Measurements from ENCODE around the gene EVPL. TPM values are rescaled to one million over a fixed set of nuclear protein-coding genes. Genes with fewer than 3 reads are reported as not detected.

The EVPL gene
- total RNA-seq, 2 experiments from 2014 or later = 5.1 to 9.9 TPM

DNA sequence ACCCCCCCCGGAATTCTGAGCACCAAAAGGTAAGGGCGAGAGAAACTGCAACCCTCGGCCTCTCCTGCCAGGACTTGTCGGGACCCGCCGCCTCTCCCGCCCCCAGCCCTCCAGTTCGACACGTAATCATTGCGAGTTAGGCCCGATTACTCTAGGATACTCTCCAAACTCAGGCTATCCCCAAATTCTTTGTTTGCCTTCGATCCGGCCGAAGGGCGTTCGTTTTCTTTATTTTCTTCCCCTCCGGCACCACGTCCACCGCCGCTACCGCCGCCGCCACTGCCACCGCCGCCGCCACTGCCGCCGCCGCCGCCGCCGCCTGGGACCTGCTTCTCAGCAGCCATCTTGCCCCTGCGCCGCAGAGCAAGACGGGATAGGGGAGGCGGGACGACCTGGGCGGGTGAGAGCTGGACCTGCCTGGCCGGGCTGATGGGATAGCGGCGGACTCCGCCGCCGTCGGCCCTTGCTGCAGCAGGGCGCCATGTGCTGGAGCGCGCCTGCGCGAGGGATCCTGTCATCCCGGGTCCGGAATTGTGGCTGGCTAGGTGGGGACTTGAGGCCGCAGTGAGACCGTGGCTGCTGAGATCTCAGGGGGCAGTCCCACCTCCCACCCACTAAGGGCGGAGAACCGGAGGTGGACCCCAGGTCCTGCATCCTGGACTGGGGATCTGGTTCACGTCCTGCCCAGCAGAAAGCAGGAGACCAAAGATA lies 45.2 kb upstream of the EVPL start, which contains the start of gene SRP68:
Gene SRP68 (minus strand): TSS at position 370 of the 711 bp plus-strand sequence. CDS start 26 bp downstream, at position 344.
- Histone ChIP-seq H3K9me3 (ENCODE audit: low read length) (no peaks in the 10 kb centered on the region), H3K36me3 (ENCODE audit: insufficient read depth, low read length) (peaks cover 25% of the 10 kb centered on the region), H3K4me2 (ENCODE audit: low read length) (peak within 1 kb of the TSS; percentile 74), H4K20me1 (ENCODE audit: insufficient read depth, low read length) (0 out of 2 replicates have a peak, but pooled peaks cover 4% of the 10 kb centered on the region), H3K4me1 (ENCODE audit: insufficient read depth, low read length, poor library complexity, severe bottlenecking) (peaks cover 20% of the 10 kb centered on the region), H3K79me2 (ENCODE audit: insufficient read depth, low read depth, low read length) (peaks cover 48% of the 10 kb centered on the region), H3K27ac (ENCODE audit: low read depth, low read length, poor library complexity, severe bottlenecking) (peak within 1 kb of the TSS; percentile 72), H2AFZ (ENCODE audit: low read length) (peak within 1 kb of the TSS; percentile 87), H3K9me2 (ENCODE audit: insufficient read depth, low read length) (no peaks in the 10 kb centered on the region), H3K4me3 (ENCODE audit: low read depth, low read length, poor library complexity, severe bottlenecking) (peak within 1 kb of the TSS; percentile 78)
- CTCF ChIA-PET (ENCODE audit: unreplicated experiment) = no interaction called here
- peak; percentile 90 for DNase-seq (ENCODE audit: low spot score)
- intact Hi-C loops (cut with micrococcal nuclease; ENCODE audit: unreplicated experiment) = loop anchor here (1.0 to 5.0 kb wide), 5 partner anchors 58 to 282 kb away; partner anchors contain the start of genes ACOX1, TEN1, UBALD2 and WBP2
- no TSS peak for BruUV-seq (replicated peaks)
- POLR2A ChIA-PET = interaction anchor here (0.8 to 2.3 kb wide), 3 partner anchors 23 to 188 kb away, joined by 5 to 12 read pairs (median 6); no protein-coding TSS in a partner anchor
- no peak for TF ChIP-seq EZH2phosphoT487 (IDR thresholded peaks at IDR 0.05; ENCODE audit: borderline replicate concordance, low read depth, low read length)
- TF ChIP-seq, protein P1, sequence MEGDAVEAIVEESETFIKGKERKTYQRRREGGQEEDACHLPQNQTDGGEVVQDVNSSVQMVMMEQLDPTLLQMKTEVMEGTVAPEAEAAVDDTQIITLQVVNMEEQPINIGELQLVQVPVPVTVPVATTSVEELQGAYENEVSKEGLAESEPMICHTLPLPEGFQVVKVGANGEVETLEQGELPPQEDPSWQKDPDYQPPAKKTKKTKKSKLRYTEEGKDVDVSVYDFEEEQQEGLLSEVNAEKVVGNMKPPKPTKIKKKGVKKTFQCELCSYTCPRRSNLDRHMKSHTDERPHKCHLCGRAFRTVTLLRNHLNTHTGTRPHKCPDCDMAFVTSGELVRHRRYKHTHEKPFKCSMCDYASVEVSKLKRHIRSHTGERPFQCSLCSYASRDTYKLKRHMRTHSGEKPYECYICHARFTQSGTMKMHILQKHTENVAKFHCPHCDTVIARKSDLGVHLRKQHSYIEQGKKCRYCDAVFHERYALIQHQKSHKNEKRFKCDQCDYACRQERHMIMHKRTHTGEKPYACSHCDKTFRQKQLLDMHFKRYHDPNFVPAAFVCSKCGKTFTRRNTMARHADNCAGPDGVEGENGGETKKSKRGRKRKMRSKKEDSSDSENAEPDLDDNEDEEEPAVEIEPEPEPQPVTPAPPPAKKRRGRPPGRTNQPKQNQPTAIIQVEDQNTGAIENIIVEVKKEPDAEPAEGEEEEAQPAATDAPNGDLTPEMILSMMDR (conservative IDR thresholded peaks at IDR 0.05; ENCODE audit: low read length) = no peak

DNA sequence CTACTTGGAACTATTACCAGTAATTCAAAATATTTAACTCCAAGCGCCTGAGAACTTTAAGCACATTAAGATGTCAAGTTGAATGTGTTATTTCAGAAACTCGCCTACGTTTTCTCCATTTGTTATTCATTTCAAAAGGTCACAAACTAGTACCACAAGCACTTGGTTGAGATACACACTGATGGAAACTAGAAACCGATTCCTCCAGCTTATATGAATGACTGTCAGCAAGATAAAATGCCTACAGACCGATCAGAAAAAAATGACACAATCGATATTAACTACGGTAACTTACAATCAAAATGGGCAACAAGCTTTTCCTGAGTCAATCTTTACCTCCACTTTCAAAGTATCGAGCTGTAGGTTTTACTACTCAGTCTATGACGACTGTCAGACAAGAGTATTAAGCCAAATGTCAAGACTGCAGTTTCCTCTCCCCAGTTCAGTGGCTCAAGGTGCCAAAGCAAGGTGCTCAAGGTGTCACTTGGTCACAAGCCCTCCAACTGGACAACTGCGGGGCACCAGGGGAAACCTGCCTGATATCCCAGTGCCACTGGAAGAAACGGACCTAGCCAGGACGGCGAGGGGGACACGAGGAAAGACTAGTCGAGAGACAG lies 44.5 kb upstream of the EVPL start:
- peak overlapping the region; percentile 72 for H3K27ac ChIP-seq (ENCODE audit: low read depth, low read length, poor library complexity, severe bottlenecking)
- BruUV-seq (replicated peaks) = TSS peak; percentile 80
- no peak for TF ChIP-seq EZH2phosphoT487 (IDR thresholded peaks at IDR 0.05; ENCODE audit: borderline replicate concordance, low read depth, low read length)
- TF ChIP-seq, protein P1 (conservative IDR thresholded peaks at IDR 0.05; ENCODE audit: low read length) = no peak
- peaks cover 48% of the 10 kb centered on the region for H3K79me2 ChIP-seq (ENCODE audit: insufficient read depth, low read depth, low read length)
- 0 out of 2 replicates have a peak, but pooled peaks cover 4% of the 10 kb centered on the region for H4K20me1 ChIP-seq (ENCODE audit: insufficient read depth, low read length)
- peak overlapping the region; percentile 78 for H3K4me3 ChIP-seq (ENCODE audit: low read depth, low read length, poor library complexity, severe bottlenecking)
- peak; percentile 48 for DNase-seq (ENCODE audit: low spot score)
- H2AFZ ChIP-seq (ENCODE audit: low read length) = peak overlapping the region; percentile 87; the same call in 1 of the 2 replicates
- no peaks in the 10 kb centered on the region for H3K9me2 ChIP-seq (ENCODE audit: insufficient read depth, low read length)
- POLR2A ChIA-PET = interaction anchor here (0.6 to 2.3 kb wide), 8 partner anchors 34 to 191 kb away, joined by 3 to 12 read pairs (median 4); no protein-coding TSS in a partner anchor
- no peaks in the 10 kb centered on the region for H3K9me3 ChIP-seq (ENCODE audit: low read length)
- CTCF ChIA-PET (ENCODE audit: unreplicated experiment) = no interaction called here
- peak overlapping the region; percentile 74 for H3K4me2 ChIP-seq (ENCODE audit: low read length)
- intact Hi-C loops (cut with micrococcal nuclease; ENCODE audit: unreplicated experiment) = loop anchor here (1.0 to 5.0 kb wide), 5 partner anchors 57 to 283 kb away; partner anchors contain the start of genes ACOX1, TEN1, UBALD2 and WBP2
- H3K36me3 ChIP-seq (ENCODE audit: insufficient read depth, low read length) = peaks cover 32% of the 10 kb centered on the region
- peaks cover 20% of the 10 kb centered on the region for H3K4me1 ChIP-seq (ENCODE audit: insufficient read depth, low read length, poor library complexity, severe bottlenecking)

Data from OCI-LY7 (cell line).